ENCODE measurements around the gene HLA-F.

The HLA-F gene

DNA sequence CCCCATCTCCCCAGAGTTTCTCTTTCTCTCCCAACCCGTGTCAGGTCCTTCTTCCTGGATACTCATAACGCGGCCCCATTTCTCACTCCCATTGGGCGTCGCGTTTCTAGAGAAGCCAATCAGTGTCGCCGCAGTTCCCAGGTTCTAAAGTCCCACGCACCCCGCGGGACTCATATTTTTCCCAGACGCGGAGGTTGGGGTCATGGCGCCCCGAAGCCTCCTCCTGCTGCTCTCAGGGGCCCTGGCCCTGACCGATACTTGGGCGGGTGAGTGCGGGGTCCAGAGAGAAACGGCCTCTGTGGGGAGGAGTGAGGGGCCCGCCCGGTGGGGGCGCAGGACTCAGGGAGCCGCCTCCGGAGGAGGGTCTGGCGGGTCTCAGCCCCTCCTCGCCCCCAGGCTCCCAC is at the start of gene HLA-F:
Gene HLA-F, plus strand, starts transcription at position 173 of the 404 bp plus-strand sequence. Its CDS starts 30 bp downstream, at position 203.
- Mint-ChIP-seq H3K9me3 (no peaks in the 10 kb centered on the region), H3K4me1 (ENCODE audit: low read depth) (peaks cover 58% of the 10 kb centered on the region), H3K36me3 (ENCODE audit: low read depth) (peaks cover 44% of the 10 kb centered on the region), H3K4me3 (peak within 1 kb of the TSS; percentile 93), H3K27me3 (no peaks in the 10 kb centered on the region), H3K27ac (peak within 1 kb of the TSS; percentile 95)

DNA sequence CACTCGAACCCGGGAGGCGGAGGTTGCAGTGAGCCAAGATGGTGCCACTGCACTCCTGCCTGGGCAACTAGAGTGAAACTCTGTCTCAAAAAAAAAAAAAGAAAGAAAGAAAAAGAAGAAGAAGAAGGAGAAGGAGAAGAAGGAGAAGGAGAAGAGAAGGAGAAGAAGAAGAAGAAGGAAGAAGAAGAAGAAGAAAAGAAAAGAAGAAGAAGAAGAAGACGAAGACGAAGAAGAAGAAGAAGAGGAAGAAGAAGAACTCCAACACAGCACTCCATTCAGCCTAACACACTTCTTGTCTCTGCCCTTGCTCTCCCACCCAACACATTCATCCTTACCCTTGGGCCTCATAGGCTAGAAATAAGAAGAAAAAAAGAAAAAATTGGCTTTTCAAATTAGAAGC is 49.2 kb upstream of the HLA-F start:
- H3K9me3 Mint-ChIP-seq, result no peaks in the 10 kb centered on the region
- H3K27me3 Mint-ChIP-seq, result peaks cover 24% of the 10 kb centered on the region
- H3K4me1 Mint-ChIP-seq (ENCODE audit: low read depth), result peaks cover 8% of the 10 kb centered on the region
- no peaks in the 10 kb centered on the region for H3K36me3 Mint-ChIP-seq (ENCODE audit: low read depth)
- no peak overlapping the region for H3K27ac Mint-ChIP-seq
- no peak overlapping the region for H3K4me3 Mint-ChIP-seq

DNA sequence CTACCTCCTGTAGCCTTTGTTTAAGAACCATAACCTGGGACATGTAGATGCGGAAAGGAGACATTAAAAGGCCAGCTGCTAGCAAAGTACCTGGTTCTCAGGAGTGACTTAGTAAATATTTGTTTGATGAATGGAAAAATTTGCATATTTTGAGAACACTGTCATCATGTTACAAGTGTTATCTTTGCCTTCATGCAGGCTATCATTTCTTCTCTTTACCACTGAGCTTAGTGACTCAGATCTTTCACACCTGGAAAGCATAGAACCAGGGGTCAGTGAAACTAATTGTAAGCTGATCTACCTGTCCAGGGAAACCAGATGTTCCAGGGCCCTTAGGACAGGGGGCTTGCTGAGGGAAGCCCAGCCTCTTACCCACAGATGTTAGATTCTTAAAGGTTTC is 47.7 kb upstream of the HLA-F start:
- Mint-ChIP-seq H3K4me3 (no peak overlapping the region), H3K4me1 (ENCODE audit: low read depth) (peaks cover 8% of the 10 kb centered on the region), H3K27me3 (peaks cover 20% of the 10 kb centered on the region), H3K9me3 (no peaks in the 10 kb centered on the region), H3K27ac (no peak overlapping the region), H3K36me3 (ENCODE audit: low read depth) (no peaks in the 10 kb centered on the region)

DNA sequence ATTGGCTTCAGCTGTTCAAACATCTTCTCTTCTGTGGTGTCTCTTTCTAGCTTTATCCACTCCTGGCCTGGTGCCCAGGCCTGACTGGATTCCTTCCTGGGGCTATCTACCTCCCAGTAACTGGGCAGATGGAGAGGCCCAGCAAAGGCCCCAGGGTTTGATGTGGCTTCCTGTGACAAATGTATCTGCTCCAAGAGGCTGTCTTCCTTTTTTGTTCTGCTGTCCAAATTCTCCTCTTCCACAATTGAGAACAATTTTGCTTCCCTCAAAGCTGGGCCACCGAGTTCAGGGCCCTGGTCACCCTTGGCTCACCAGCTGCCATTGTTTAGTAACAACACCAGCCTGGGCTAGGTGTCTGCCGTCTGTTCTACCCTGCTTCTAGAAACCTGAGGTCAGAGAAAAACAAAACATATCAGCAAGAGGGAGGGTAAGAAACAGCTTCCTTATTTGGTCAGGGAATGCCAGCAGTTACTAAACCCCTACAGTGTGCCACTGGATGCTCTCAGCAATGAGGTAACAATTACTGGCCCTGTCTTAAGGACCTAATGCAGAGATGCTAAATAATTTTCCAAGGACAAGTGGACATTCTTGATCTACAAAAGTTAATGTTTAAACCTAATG is 46.1 kb upstream of the HLA-F start:
- no peak overlapping the region for H3K27ac Mint-ChIP-seq
- H3K9me3 Mint-ChIP-seq, result no peaks in the 10 kb centered on the region
- no peaks in the 10 kb centered on the region for H3K36me3 Mint-ChIP-seq (ENCODE audit: low read depth)
- H3K27me3 Mint-ChIP-seq, result peaks cover 7% of the 10 kb centered on the region
- H3K4me3 Mint-ChIP-seq, result no peak overlapping the region
- peaks cover 8% of the 10 kb centered on the region for H3K4me1 Mint-ChIP-seq (ENCODE audit: low read depth)

DNA sequence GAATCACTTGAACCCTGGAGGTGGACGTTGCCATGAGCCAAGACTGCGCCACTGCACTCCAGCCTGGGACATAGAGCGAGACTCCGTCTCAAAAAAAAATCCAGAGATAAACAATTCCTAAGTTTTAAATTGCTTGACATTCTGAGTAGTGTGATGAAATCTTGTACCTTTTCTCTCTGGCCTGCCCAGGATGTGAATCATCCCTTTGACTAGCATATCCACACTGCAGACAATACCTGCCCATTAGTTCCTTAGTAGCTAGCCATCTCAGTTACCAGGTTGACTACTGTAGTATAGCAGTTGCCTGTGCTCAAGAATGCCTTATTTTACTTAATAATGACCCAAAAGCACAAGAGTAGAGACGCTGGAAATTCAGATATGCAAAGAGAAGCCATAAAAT is 45.1 kb upstream of the HLA-F start:
- Mint-ChIP-seq H3K36me3 (ENCODE audit: low read depth) (no peaks in the 10 kb centered on the region), H3K27me3 (peaks cover 7% of the 10 kb centered on the region), H3K4me3 (no peak overlapping the region), H3K27ac (no peak overlapping the region), H3K4me1 (ENCODE audit: low read depth) (peaks cover 8% of the 10 kb centered on the region), H3K9me3 (no peaks in the 10 kb centered on the region)

DNA sequence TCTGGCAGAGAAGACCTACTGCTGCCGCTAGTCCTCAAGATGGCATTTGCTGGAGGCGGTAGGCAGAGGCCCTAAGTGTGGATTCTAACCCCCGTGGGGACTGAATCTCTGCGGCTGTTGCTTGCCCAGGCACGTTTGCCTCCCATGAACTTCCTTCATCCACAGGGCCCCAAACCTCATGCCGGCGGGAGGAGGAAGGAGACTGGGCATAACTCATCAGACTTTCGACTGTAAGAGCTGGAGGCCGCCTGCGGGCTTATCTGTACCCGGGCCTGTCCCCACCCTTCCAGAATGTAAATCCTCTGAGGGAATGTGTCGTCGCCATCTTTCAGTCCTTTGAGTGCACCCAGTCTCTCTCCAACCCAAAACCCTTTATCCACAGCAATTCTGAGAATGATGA is 43.3 kb upstream of the HLA-F start:
- Mint-ChIP-seq H3K4me1 (ENCODE audit: low read depth) (peaks cover 8% of the 10 kb centered on the region), H3K9me3 (no peaks in the 10 kb centered on the region), H3K36me3 (ENCODE audit: low read depth) (no peaks in the 10 kb centered on the region), H3K27me3 (peaks cover 7% of the 10 kb centered on the region), H3K27ac (no peak overlapping the region), H3K4me3 (no peak overlapping the region)

DNA sequence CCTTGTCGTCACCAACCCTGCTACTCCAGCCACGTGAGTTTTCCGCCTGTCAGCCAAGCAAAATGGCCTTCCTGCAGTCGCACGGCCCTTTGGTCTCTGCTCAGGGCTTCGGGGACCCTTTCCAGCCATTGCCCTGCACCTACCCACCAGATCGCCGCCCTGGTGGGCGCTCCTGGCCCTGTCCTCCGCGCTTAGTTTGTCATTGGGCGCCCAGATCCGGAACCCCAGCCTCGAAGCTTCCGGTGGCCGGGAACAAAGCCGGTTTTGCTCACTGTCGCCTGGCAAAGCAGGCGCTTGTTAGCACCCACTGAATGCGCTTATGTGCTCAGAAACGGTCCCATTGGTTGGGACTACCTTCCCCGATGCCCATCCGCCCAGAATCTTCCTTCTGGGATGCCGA is 42.8 kb upstream of the HLA-F start:
- no peaks in the 10 kb centered on the region for H3K9me3 Mint-ChIP-seq
- no peak overlapping the region for H3K27ac Mint-ChIP-seq
- peaks cover 8% of the 10 kb centered on the region for H3K4me1 Mint-ChIP-seq (ENCODE audit: low read depth)
- H3K4me3 Mint-ChIP-seq, result no peak overlapping the region
- H3K27me3 Mint-ChIP-seq, result peaks cover 7% of the 10 kb centered on the region
- no peaks in the 10 kb centered on the region for H3K36me3 Mint-ChIP-seq (ENCODE audit: low read depth)

DNA sequence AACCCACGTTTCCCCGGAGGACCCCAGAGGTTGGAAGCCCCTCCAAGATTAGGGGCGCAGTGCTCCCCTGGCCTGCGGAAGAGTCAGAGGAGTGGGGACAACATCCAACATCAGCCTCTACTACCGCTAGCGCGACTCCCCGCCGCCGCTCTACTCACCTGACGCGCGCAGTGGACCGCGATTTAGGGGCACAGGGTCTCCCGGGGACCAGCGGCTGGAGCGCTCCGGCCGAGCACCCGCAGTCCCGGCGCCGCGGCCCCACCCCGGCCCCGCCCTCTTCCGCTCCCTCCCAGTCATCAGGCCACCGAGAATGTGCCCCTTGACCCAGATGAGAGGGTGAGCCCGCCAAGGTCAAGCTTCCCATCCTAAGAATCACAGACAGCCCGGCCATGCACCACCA is 42.3 kb upstream of the HLA-F start, which contains the start of gene ZFP57:
Gene ZFP57, minus strand, starts transcription at position 249 of the 400 bp plus-strand sequence. CDS start 4,149 bp downstream, outside the sequence.
- Mint-ChIP-seq H3K4me1 (ENCODE audit: low read depth) (peaks cover 8% of the 10 kb centered on the region), H3K9me3 (no peaks in the 10 kb centered on the region), H3K36me3 (ENCODE audit: low read depth) (no peaks in the 10 kb centered on the region), H3K27me3 (peaks cover 7% of the 10 kb centered on the region), H3K4me3 (no peak within 1 kb of the TSS), H3K27ac (no peak within 1 kb of the TSS)

DNA sequence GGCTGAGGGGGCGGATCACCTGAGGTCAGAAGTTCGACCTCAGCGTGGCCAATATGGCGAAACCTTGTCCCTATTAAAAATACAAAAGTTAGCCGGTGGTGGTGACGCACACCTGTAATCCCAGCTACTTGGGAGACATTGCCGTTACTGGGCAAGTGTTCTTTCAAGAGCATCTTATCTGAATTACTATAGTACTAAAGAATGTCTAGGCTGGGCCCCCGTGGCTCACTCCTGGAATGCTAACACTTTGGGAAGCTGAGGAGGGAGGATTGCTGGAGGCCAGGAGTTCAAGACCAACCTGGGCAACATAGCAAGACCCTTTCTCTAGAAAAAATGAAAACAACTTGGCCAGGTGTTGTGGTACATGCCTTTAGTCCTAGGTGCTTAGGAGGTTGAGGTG is 41.4 kb upstream of the HLA-F start:
- peaks cover 7% of the 10 kb centered on the region for H3K27me3 Mint-ChIP-seq
- no peaks in the 10 kb centered on the region for H3K36me3 Mint-ChIP-seq (ENCODE audit: low read depth)
- H3K4me1 Mint-ChIP-seq (ENCODE audit: low read depth), result peaks cover 4% of the 10 kb centered on the region
- H3K4me3 Mint-ChIP-seq, result no peak overlapping the region
- H3K27ac Mint-ChIP-seq, result no peak overlapping the region
- no peaks in the 10 kb centered on the region for H3K9me3 Mint-ChIP-seq

DNA sequence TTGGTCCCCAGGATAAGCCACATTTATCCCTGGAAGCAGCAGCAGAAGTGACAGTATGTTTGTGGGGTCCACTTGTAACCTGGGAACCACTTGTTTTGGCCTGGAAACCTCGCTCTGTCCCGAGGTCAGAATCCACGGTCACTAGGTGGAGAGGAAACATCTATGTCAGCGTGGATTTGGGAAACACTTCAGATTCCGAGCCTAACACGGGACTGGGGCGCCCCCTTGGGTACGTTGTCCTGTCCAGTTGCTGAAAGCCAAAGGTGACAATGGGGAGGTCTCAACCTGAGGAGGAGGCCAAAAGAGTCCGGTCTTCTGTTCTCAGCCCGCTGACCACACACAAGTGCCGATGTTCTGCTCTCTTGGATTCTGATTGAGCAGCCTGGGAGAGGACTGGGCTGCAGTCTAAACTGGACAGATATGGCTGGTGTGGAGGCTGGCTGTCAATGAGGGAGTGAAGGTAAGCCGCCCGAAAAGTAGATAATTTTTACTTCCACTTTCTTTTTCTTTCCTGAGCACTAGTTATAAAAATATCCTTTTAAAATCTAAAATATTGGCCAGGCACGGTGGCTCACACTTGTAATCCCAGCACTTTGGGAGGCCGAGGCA is 37.4 kb upstream of the HLA-F start:
- no peaks in the 10 kb centered on the region for H3K36me3 Mint-ChIP-seq (ENCODE audit: low read depth)
- H3K27me3 Mint-ChIP-seq, result peaks cover 5% of the 10 kb centered on the region
- H3K4me3 Mint-ChIP-seq, result no peak overlapping the region
- H3K27ac Mint-ChIP-seq, result no peak overlapping the region
- no peaks in the 10 kb centered on the region for H3K9me3 Mint-ChIP-seq
- H3K4me1 Mint-ChIP-seq (ENCODE audit: low read depth), result no peaks in the 10 kb centered on the region

DNA sequence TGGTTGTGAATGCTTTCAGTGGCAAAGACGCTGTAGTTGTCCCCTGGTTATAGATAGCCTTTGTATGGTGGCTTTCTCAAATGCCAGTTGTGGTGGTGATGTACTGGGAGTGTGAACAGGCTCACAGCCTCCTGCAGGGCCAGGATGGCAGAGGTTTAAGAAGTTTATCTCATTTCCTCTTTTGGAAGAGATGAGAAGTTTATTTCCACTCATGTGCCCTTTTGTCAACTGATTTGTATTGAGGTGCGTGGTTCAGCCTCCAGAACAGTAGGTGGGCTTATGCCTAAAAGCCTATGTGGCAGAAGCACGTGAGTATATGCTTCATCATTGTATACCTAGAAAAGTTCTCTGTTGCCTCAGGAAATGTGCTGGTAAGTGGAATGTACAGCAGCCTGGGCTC is 28.6 kb upstream of the HLA-F start:
- Mint-ChIP-seq H3K4me3 (no peak overlapping the region), H3K36me3 (ENCODE audit: low read depth) (no peaks in the 10 kb centered on the region), H3K27me3 (peaks cover 9% of the 10 kb centered on the region), H3K27ac (no peak overlapping the region), H3K9me3 (peaks cover 3% of the 10 kb centered on the region), H3K4me1 (ENCODE audit: low read depth) (no peaks in the 10 kb centered on the region)

DNA sequence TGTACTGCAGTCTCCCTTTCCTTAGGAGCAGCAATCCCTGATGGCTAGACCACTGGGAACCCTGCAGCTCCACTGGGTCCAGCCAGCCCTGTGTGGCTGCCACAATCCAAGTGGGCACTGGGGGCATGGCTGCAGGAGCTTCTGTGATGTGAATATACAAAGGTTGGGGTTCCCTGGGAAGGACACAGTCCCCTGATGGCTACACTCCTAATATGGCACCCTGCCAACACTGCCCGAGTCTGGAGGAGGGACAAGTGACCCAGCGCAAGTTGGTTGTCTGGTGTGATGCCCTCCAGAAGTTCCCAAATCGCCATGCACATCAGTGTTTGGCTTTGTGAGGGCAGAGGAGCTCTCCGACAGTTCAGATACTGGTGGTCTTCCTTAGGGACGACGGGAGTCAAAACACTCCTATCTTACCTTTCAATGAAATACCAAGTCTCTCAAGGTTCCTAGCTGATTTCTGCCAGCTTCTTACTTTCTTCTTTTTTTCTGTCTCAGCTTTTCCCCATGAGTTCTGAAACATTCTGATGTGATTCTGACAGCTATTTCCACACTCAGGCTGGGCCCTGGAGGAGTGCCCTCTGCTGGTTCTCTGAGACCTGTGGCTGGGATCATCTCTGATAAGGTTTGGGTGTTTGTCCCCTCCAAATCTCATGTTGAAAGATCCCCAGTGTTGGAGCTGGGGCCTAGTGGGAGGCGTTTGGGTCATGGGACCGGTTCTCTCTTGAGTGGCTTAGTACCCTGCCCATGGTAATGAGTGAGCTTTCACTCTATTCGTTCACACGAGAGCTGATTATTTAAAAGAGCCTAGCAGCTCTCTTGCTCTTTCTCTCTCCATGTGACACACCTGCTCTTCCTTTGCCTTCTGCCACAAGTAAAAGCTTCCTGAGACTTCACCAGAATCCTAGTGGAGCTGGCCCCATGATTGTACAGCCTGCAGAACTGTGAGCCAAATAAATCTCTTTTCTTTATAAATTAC is 26.8 kb upstream of the HLA-F start:
- no peak overlapping the region for H3K27ac Mint-ChIP-seq
- H3K27me3 Mint-ChIP-seq, result peaks cover 12% of the 10 kb centered on the region
- no peaks in the 10 kb centered on the region for H3K36me3 Mint-ChIP-seq (ENCODE audit: low read depth)
- H3K9me3 Mint-ChIP-seq, result peaks cover 3% of the 10 kb centered on the region
- no peaks in the 10 kb centered on the region for H3K4me1 Mint-ChIP-seq (ENCODE audit: low read depth)
- no peak overlapping the region for H3K4me3 Mint-ChIP-seq

DNA sequence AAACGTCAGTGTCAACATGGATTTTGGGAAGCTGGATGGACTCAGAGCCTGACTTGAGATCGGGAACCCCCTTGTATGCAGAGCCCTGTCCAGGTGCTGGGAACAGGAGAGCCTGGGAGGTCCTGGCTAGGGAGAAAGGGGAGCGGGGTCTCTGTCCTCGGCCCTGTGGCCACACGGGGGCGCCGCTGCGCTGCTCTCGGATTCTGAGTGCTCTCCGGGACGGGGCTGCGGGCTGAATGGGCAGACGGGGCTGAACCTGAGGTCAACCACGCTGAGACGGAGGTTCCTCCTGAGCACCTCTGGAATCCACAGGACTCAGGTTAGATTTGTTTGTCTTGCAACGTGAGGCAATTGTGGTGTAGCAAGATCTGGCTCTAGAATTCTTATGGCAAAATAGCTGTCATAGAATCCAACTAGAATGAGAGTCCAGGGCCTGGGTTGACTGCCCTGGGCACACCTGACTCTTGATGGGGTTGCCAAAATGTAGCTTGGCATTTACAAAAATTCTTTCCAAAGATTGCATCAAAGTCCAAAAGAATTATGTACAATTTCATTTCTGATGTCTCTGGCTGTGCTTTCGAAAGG is 20.6 kb upstream of the HLA-F start:
- H3K27ac Mint-ChIP-seq, result no peak overlapping the region
- H3K36me3 Mint-ChIP-seq (ENCODE audit: low read depth), result no peaks in the 10 kb centered on the region
- H3K9me3 Mint-ChIP-seq, result no peaks in the 10 kb centered on the region
- H3K27me3 Mint-ChIP-seq, result peaks cover 7% of the 10 kb centered on the region
- no peak overlapping the region for H3K4me3 Mint-ChIP-seq
- peaks cover 24% of the 10 kb centered on the region for H3K4me1 Mint-ChIP-seq (ENCODE audit: low read depth)

DNA sequence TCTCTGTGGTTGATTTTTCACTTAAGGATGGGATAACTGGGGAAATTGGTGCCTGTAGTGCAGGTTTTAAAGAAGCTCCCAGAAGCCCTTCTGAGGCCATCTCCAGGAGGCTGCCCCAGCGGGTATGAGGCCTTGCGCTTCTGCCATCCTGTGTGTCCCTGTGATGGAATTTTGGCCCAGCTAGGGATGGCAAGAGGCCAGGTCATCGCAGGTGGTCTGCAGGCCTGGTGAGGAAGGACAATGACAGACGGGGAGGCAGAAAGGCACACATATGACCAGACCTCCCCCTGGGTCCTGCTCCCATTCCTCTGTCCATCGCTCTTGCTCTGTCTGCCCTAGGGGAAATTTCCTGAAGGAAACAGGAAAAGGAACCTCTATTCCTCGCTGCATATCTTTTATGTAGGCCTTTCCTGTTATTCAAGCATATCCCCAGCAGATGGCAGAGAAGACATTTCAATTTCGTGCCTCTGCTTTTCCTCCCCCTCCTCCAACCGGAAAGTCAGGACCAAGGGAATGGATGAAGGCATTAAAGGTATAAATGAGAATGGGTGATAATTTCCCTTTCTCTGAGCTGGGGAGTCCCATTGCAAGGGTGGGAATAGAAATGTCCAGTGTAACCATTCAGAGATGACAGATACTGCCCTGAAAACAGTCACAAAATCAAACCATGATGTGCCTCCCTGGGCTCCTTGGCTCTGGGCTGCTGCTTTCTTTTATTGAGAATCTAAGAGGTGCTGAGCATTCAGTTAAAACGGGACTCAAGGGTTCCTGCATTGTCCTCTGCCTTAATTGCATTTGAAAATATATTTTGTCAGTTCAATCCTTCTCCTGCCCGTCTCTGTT is 17.6 kb upstream of the HLA-F start:
- Mint-ChIP-seq H3K27ac (peak overlapping the region; percentile 34), H3K9me3 (no peaks in the 10 kb centered on the region), H3K4me3 (no peak overlapping the region), H3K4me1 (ENCODE audit: low read depth) (peaks cover 53% of the 10 kb centered on the region), H3K36me3 (ENCODE audit: low read depth) (no peaks in the 10 kb centered on the region), H3K27me3 (peaks cover 7% of the 10 kb centered on the region)

All from stimulated activated naive CD8-positive, alpha-beta T cell treated with anti-CD3 and anti-CD28 coated beads, Interleukin-15, Interleukin-2, amounts not matched to agents 100 ng/mL and 50 ng/mL, for 24 hours (primary cell).